GM19463 (cell line): ENCODE results near the gene MXD3.
"Not testable (repeated sequence)": the region's sequence is repeated elsewhere in the genome, so short reads cannot be mapped to it uniquely, and the experiment has no call there.

Experiments used
- ATAC-seq: cut with Tn5 transposase; IDR thresholded peaks from one replicate; pipeline ENCODE4 v1.9.1; 2021; ENCODE audit warnings: mild to moderate bottlenecking, moderate library complexity; ENCODE audit not compliant: unreplicated experiment

MXD3 gene

GRCh38 chr5:177343777-177344176, 32.1 kb upstream of the MXD3 start:
- no peak for ATAC-seq

- ATAC-seq: not testable (repeated sequence)
Measured at GRCh38 chr5:177343000-177343399, 31.3 kb upstream of the MXD3 start.

GRCh38 chr5:177339107-177339638, 27.5 kb upstream of the MXD3 start:
- no peak for ATAC-seq

- ATAC-seq: no peak
Measured at GRCh38 chr5:177338251-177339106, 26.8 kb upstream of the MXD3 start.

- no peak for ATAC-seq
Measured at GRCh38 chr5:177336603-177337494, 25.2 kb upstream of the MXD3 start.

- ATAC-seq: no peak
Measured at GRCh38 chr5:177336112-177336511, 24.4 kb upstream of the MXD3 start.

- ATAC-seq: no peak
Measured at GRCh38 chr5:177335701-177336065, 24.0 kb upstream of the MXD3 start.

GRCh38 chr5:177334781-177335700, 23.3 kb upstream of the MXD3 start:
- ATAC-seq: no peak

GRCh38 chr5:177334155-177334551, 22.5 kb upstream of the MXD3 start:
- ATAC-seq: no peak

- no peak for ATAC-seq
Measured at GRCh38 chr5:177333420-177334154, 21.9 kb upstream of the MXD3 start.

GRCh38 chr5:177332896-177333260, 21.2 kb upstream of the MXD3 start:
- no peak for ATAC-seq

- ATAC-seq: no peak
Measured at GRCh38 chr5:177332031-177332895, 20.6 kb upstream of the MXD3 start.

- ATAC-seq: no peak
Measured at GRCh38 chr5:177330991-177331842, 19.5 kb upstream of the MXD3 start.

GRCh38 chr5:177329883-177330282, 18.2 kb upstream of the MXD3 start:
- ATAC-seq: no peak

GRCh38 chr5:177328545-177329231, 17.0 kb upstream of the MXD3 start:
- no peak for ATAC-seq

- ATAC-seq: no peak
Measured at GRCh38 chr5:177327539-177328522, 16.1 kb upstream of the MXD3 start.
